Measurements from ENCODE around the gene PEX11G. TPM values are rescaled to one million over a fixed set of nuclear protein-coding genes. Genes with fewer than 3 reads are reported as not detected.

The PEX11G gene
- total and polyA plus RNA-seq, 2 of the 8 experiments (the other 6 are each of a cell fraction or from before 2014, with no cell fraction given) = 2.1 to 4.3 TPM

GRCh38 chr19:7528522-7529245, 39.8 kb upstream of the PEX11G start (continued):
- TF ChIP-seq SIN3A (conservative IDR thresholded peaks at IDR 0.05 in 1 of 2, IDR thresholded peaks at IDR 0.05 in 1 of 2; ENCODE audit: low read depth in 1 of 2, low read length in 2 of 2) = no peak
- TF ChIP-seq KDM5A (IDR thresholded peaks at IDR 0.05; ENCODE audit: low read length) = no peak
- TF ChIP-seq GTF2F1 (IDR thresholded peaks at IDR 0.05; ENCODE audit: borderline replicate concordance, low read depth, low read length) = no peak
- TF ChIP-seq EZH2 (IDR thresholded peaks at IDR 0.05; ENCODE audit: low read depth, low read length, severe bottlenecking) = no peak
- TF ChIP-seq SP1 (IDR thresholded peaks at IDR 0.05; ENCODE audit: low read depth, low read length) = no peak
- TF ChIP-seq MAFK (IDR thresholded peaks at IDR 0.05; ENCODE audit: low read depth, low read length) = no peak
